NAMALWA (cell line): Measurements from ENCODE around the gene TPRX2.
"Not testable (repeated sequence)": the region's sequence is repeated elsewhere in the genome, so short reads cannot be mapped to it uniquely, and the experiment has no call there.

Experiments used
- DNase-seq: peaks from one replicate; pipeline ENCODE4 v3.0.0-alpha.2; 2015; ENCODE audit warnings: low spot score

TPRX2 gene

DNA sequence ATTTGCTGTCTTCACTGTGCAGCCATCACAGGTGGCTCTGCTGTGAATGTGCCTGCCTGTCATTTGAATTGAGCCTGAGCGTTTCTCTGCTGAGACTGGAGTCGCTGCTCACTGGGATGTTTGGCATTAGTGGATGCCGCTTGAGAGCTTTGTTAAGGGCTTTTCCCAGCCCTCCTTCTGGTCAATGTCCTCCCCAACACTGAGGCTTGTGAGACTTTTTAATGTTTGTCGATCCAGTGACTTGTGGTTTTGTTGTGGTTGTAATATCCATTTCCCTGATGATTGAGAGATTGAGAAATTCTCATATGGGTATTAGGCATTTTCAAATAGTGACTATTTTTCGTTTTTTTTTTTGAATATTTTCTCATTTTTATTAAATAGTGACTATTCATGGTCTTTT, 2.6 kb downstream of the TPRX2 start:
- no peak for DNase-seq

DNA sequence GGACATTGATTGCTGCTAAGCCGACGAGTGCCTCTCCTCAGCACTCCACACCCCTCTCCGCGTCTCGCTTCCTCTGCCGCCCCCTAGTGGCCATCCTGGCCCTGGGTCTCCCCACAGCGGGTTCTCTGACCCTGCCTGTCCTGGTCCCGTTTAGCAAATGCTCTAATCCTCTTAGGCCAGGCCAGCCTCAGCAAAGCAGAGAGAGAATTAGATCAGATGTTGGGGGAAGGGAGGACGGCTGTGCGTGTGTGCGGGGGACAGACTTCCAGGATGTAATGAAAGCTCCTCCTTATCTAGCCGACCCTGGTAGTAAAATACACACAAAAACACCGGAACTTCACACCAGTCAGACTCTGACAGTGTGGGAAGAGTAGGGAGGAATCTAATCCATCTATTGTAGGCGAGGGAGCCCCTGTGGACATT, 4.5 kb downstream of the TPRX2 start:
- DNase-seq = peak; percentile 85

DNA sequence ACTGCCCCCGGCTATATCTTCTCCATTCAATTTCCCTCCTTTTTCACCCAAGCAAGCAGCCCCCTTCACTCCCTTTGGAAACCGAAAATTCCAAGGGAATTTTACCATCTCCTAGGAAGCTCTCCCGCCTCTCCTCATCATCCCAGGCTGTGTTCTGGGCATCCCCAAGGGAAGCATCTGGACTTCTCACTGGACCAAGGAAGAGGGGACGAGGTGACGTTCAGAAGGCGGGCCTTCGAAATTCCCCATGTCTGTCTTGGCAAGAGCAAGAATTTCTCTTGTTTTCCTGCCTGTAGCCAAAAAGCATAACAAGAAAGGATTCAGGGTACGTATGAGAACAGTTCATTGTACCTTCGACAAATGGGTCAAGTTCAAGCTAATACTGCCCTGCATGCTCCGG, 6.1 kb downstream of the TPRX2 start:
- DNase-seq = no peak

DNA sequence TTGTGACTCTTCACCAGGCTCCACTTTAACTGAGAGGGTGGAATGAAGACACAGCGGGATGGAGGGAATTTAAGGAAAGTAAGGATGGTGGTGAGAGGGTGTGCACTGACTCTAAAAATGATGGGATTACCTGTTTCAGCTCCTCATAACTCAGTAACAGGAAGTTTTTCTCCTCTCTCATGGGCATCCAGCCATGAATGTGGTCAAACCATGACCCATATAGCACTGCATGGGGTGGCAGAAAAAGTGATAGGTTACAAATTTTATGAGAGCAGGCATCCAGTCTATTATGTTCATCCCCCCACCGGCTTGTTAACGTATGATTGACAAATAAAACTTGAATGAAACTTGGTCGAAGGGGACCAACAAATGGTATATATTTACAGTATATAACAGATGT, 19.9 kb downstream of the TPRX2 start:
- DNase-seq = no peak

DNA sequence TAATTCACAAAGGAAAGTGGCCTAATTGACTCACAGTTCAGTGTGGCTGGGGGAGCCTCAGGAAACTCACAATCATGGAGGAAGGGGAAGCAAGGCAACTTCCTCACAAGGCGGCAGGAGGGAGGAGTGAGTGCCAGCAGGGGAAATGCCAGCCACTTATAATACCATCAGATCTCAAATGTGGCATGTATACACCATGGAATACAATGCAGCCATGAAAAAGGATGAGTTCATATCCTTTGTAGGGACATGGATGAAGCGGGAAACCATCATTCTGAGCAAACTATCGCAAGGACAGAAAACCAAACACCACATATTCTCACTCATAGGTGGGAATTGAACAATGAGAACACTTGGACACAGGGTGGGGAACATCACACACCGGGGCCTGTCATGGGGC, 20.4 kb downstream of the TPRX2 start:
- DNase-seq = not testable (repeated sequence)

DNA sequence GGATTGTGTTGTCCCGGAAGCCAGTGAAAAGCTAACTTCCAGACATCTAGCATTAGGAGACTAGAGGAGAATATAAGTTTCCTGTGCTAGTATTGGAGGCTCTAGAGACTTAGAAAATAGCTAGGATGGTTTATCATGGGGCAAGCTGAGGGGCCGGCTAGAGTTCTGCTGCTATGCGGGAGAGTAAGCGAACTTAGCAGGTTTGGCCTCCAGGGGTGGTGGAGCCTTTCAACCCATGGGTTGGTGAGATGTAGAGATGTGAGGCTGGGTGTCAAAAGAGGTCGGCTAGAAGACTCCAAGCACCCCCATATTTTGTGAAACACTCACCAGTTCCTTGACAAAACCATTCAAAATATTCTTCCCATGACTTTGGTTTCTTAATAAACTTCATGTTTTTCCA, 22.7 kb downstream of the TPRX2 start:
- DNase-seq = no peak

DNA sequence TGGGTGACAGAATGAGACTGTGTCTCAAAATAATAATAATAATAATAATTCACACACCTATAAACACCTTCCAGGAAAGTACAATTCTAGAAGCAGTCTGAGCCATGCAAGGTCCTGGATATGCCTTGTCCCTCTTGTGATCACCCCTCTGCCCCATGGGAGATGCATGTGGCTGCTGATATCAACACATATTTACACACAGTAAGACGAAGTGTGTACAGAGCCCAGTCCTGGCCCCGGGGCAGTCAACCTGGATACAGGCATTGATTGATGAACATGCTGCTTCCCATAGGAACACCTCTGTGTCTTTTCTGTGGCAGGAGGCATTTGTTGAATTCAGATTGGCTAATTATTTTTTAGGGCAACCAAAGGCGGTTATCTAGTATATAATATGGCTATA, 23.9 kb downstream of the TPRX2 start:
- no peak for DNase-seq

DNA sequence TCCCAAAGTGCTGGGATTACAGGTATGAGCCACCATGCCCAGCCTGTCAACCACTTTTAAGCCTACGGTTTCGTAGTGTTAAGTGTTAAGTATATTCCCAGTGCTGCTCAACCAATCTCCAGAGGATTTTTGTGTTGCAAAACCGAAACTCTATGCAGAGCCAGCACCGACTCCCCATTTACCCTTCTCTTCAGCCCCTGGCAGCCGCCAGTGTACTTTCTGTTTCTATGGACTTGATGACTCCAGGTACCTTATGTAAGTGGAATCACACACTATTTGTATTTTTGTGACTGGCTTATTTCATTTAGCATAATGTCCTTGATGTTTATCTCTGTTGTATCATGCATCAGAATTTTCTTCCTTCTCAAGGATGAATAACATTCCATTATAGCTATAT, 26.0 kb downstream of the TPRX2 start:
- DNase-seq = no peak

DNA sequence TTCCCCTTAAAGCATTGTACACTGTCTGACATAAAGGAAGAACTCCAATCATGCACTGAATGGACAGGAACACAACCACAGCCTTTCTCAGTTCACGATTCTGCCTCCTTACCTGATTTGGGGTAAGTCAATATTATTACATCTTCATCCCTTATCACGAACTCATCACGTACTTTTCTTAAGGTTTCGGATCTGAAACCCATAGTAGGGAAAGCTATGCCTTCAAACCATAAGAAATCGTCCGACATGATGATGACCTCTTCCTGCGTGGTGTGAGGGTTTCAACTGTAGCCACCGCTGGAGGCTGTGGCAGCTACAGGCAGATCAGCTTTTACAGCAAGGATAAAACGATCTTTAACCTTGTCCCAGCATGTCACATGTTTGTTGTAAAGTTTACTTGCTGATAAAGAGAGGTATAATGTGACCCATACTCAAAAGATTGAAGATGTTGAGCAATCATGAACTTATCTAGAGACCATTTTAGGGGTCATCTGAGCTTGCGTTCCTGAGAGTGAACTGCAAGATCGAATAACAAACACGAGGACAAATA, 27.1 kb downstream of the TPRX2 start, which contains the start of gene SULT2A1:
Gene SULT2A1 (minus strand): TSS at position 306 of the 550 bp plus-strand sequence. CDS start 58 bp downstream, at position 248.
- DNase-seq = no peak

DNA sequence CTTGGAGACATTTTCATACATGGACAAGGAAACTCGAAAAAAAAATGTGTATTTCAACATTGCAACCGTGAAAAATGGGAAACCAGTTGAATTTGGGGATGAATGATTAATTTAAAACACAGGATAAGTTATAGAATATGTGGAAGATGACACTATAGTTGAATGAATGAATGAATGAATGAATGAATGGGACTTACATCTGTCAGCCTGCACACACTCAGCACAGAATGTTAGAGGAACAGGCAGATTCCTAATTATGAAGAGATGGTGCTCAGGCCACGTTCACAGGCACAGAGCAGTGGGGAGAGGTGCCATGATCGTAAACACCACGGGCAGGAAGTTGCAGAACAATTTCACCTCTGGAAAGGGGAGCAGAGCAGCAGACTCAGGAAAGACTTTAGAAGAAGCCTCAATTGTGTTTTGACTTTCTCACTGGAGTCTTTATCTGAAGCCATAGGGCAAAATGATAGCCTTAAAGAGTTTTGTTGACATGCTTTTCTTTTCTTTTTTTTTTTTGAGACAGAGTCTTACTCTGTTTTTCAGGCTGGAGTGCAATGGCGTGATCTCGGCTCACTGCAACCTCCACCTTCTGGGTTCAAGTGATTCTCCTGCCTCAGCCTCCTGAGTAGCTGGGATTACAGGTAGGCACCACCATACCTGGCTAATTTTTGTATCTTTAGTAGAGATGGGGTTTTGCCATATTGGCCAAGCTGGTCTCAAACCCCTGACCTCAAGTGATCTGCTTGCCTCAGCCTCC, 32.0 kb downstream of the TPRX2 start:
- no peak for DNase-seq

DNA sequence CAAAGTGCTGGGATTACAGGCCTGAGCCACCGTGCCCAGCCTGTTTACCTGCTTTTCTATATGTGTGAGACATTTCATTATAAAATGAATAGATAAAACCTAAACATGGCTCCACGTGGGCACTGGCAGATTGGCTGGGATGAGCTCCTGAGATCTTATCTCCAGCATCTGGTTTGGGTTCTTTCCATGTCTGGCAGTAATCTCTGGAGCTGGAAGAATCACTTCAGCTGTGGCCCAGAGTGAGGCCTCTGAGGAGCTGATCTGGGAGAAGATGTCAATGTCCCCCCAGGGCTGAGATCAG, 32.5 kb downstream of the TPRX2 start:
- DNase-seq = no peak

DNA sequence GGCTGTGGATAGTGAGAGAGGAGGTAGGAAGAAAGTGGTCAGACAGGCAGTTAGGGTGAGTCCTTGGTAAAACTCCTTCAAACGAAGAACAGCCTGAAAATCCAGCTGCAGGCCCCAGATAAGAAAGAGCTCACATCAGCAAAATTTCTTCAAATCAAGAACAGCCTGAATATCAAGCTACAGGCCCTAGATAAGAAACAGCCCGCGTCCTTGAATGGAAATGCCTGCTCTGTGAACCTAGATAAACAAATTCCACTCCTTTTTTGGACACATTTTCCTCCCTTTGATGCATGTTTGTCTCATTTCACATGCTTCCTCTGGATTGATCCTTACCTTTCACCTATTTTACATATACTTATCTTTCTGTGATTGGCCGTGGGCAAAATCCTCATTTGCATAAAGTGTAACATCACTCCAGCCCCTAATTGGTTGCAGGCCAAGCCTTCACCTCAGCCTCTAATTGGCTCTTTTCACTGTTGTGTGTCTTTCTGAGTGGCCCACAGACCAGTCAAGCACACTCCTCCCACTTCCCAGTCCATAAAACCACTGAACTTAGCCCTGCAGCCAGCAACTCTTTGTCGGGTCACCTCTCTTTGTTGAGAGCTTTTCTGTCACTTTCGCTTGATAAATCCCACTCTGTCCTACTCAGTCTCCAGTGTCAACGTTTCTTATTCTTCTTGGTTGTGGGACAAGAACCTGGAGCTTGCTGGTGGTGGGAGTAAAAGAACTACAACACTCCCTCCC, 33.1 kb downstream of the TPRX2 start:
- peak; percentile 17 for DNase-seq

DNA sequence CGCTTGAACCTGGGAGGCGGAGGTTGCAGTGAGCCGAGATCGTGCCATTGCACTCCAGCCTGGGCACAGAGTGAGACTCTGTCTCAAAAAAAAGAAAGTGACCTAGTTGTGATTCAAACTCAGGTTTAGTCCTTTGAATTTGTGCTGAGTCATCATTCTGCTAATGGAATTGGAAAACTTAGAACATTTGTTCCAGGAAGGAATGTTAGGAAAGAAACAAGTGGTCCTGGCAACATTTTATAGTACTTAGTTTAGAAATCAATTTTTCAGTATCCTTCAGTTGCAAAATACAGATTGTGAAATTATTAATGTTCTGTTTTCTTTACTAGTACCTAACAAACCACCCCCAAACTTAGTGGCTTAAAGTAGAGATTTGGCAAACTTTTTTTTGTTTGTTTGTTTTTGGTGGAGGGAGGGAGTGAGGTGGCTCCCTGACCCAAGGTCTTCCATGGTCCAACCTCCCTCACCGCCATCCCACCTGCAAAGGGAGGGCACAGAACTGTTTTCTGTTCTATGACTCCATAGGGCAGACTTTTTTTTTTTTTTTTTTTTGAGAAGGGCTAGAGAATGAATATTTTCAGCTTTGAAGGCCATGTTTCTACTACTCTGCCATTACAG, 36.2 kb downstream of the TPRX2 start:
- no peak for DNase-seq

DNA sequence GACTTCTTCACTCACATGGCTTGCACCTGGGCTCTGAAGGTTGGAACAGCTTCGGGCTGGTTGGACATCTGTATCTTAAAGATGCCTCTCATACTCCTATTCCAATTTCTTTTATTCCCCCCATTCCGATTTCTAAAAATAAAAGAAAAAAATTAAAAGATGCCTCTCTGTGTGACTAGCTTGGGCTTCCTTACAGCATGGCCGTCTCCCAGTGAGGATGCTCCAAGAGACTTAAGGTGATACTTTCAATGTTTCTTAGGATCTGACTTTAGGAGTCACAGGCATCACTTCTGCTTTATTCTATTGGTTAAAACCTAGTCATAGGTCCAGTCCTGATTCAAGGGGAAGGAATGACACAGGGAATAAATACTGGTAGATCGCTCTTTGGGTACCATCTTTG, 37.0 kb downstream of the TPRX2 start:
- DNase-seq = no peak

DNA sequence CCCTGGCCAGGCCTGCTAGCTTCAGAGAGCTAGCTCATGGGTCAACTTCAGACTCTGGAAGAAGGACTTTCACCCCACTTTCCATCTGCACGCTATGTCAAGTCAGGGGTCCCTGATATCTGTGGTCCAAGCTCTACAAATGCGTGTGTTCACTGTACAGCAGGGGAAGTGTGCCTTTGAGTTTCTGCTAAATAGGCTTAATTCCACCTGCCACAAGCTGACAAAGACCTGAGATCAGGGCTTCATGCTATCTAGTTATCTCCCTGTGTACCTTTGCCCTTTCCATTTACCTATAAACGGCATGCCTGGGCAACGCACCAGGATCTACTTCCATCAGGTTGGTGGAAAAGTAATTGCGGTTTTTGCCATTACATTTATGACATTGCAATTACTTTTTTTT, 37.7 kb downstream of the TPRX2 start:
- DNase-seq = no peak

DNA sequence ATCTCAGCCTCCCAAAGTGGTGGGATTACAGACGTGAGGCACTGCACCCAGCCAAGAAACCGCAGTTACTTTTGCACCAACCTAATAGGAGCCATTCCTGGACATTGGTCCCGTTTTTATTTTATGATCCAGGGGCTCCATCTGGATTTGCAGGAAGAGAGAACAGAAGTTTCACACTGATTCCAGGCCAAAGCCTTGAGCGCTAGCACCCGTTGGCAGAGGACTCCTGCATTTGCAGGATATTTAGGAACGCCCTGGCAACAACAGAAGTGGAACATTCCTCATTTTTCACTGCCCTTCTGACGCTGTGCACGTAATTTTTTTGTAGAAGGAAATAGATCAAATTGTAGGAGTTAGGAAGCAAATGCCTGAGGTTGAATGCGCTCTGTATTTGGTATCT, 38.8 kb downstream of the TPRX2 start:
- DNase-seq = no peak

DNA sequence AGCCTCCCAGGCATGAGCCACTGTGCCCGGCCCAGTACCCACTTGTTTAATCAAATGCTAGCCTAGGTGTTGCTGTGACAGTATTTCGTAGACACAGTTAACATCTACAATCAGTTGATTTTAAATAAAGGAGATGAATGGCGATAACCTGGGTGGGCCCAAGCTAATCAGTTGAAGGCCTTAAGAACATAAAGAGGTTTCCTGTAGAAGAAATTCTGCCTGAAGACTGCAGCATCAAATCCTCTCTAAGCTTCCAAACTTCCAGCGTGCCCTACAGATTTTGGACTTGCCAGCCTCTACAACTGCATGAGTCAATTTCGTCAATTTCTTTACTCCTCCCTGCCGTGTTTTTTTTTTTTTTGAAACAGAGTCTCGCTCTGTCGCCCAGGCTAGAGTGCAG, 40.3 kb downstream of the TPRX2 start:
- no peak for DNase-seq

DNA sequence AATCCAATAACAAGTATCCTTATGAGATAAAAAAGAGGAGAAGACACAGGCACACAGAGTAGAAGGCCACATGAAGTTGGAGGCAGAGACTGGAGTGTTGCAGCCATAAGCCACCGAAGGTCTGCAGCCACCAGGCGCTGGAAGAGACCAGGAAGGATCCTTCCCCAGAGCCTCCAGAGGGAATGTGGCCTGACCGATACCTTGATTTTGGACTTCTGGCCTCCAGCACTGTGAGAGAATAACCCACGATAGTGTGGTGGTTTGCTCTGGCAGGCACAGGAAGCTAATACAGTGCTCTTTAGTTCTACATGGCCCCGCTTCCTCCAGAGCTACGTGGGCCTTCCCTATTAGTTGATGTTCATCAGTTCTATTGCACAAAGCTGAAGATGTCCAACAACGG, 42.3 kb downstream of the TPRX2 start:
- no peak for DNase-seq

DNA sequence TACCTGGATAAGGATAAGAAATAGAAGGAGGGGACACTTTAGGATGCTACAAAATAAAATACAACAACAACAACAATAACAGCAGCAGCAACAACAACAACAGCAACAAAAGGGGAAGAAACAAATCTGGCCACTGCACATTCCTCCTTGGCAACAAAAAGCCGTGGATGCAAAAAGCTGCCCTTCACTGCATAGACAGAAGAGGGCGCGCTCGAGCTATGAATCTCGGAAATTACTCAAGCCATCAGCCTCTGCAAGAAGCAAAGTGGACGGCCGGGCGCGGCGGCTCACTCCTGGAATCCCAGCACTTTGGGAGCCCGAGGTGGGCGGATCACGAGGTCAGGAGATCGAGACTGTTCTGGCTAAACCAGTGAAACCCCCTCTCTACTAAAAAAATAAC, 50.3 kb downstream of the TPRX2 start:
- not testable (repeated sequence) for DNase-seq

DNA sequence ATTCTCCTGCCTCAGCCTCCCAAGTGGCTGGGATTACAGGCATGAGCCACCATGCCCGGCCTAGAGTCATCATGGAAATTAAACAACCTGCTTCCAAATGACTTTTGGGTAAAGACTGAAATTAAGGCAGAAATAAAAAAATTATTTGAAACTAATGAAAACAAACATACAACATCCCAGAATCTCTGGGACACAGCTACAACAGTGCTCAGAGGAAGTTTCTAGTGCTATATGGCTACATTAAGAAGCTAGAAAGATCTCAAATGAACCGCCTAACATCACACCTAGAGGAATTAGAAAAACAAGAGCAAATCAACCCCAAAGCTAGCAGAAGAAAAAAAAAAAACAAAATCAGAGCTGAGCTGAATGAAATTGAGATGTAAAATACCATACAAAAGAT, 51.2 kb downstream of the TPRX2 start:
- not testable (repeated sequence) for DNase-seq
